Activated T-helper 1 cell treated with anti-CD3 and anti-CD28 coated beads, Interleukin-2, amount 50 U/mL, for 16 hours (primary cell): ENCODE measurements around the gene MNAT1.
"Not testable (repeated sequence)": the region's sequence is repeated elsewhere in the genome, so short reads cannot be mapped to it uniquely, and the experiment has no call there.

Source experiments
- DNase-seq, 2 donors: peaks; one replicate each; pipeline ENCODE4 v3.0.0-alpha.2; 2020; ENCODE audit warnings: low read depth in 1 of 2, low spot score in 1 of 2

Gene MNAT1

DNA sequence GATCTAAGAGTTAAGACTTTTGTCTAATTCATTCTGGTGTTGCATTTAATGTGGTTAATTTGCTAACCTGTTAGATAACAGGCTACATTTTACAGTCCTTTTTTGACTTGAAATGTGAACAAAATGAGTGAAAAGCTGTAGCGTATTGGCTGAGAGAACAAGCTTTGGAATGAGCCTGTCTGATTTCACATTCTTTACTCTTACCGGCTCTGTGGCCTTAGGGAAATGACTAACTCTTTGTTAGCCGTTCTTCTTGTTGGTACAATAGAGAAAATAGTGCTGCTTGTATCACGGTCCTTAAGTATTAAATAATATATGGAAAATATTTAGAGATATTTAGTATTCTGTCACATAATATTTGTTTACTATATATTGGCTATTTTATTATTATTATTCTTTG, 1.9 kb downstream of the MNAT1 start:
- no peak for DNase-seq

GRCh38 chr14:60738843-60739508, 4.4 kb downstream of the MNAT1 start:
- DNase-seq: no peak

DNA sequence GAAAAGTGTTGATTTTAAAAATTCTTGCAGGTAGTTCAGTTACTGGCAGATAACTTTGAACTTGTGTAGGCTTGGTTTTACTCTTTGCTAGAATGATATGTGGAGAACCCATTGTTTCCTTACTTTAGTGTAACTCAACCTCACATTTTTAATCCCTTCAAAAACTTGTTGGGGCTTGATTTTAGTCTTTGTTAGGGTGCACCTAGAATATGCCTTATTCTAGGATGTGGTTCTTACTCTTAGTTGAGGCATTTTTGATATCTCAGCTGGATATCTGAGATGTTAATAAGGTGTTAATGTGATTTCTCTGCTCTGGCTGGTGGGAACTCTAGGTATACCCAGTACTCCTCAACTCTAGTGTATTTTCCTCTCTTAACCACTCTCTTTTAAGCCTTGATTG, 10.0 kb downstream of the MNAT1 start:
- DNase-seq: no peak

DNA sequence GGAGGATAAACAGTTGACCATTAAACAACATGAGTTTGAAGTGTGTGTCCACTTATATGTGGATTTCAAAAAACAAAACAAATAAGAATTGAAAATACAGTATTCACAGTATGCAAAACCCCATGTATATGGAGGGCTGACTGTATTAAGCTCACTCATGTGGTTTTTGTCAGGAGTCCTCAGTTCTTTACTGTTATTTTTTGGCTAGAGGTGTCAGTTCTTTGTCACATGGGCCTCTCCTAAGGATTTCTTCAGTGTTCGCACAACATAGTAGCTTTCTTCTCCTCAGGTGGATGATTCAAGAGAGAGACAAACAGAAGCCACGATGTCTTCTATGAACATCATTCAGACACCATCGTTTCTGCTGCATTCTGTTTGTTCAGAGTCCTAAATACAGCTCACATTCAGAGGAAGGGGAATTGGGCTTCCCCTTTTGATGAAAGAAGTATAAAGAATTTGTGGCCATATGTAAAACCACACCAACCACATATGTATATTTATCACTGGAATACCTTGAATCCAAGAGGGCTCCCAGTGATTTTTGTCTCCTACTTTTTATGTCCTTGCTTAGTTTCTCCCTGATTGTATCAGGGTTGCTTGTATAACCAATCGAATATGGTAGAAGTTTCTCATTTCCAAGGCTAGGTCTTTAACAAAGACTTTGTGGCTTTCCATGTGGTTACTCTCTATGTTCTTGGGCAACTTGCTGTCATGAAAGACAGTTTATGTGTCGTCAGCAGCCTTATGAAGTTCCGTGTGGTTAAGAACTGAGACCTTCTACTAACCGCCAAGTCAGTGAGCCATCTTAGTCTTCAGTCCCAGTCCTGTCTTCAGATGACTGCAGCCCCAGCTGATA, 18.9 kb downstream of the MNAT1 start:
- peak in 1 of 2 donors; percentile 5 for DNase-seq

- DNase-seq: no peak
These were observed 22.3 kb downstream of the MNAT1 start for GRCh38 chr14:60756847-60757246.

DNA sequence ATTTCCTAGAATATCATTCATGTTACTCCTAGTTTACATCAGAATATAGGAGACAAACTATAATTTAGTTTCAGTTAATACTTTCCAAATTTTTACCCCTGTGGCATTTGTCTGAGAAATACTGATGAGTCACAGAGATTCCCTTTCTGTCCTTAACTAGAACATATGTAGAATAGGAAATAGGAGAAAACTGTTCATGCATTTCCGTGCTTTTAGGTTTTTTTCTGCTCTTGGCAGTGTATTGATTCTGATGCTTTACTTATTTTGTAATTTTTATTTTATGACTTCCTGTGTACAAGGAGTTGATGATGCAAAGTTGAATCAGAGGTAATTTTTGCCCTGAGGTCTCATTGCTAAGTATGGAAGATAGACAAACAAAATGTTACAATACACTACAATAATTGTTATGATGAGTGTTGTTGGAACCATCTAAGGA, 23.0 kb downstream of the MNAT1 start:
- DNase-seq: no peak

DNA sequence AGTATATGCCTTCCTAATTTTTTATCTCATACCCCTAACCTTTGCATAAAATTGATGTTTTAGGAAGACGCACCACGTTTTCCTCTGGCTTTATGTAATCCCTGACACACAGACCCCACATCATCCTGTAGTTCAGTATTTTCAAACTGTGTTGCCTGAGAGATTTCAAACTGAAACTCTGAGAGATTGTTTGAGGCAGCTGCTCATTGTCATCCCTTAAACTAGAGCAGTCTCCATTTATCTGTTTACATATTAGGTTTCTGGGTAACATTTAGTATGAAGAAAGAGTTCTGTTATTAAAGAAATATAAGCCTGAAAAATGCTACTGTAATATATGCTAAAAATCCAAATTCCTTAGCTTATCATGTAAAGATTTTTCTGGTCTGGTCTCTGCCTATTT, 24.3 kb downstream of the MNAT1 start:
- DNase-seq: no peak

DNA sequence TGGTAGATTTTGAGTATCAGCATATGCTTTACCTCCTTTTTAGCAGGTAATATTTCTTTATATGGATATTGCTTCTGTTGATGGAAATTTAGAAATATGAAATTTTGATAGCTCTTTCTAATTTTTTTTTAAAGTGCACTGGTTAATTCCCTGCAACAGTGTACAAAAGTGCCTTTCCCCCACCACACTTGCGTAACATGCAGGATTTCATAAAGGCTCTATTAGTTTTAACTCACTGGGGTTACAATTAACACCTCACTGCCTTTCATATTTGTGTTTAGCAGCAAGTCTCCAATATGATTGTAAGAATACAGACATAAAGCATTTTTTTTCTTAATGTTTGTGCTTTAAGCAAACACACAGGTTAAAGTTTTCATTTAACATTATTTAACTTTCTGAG, 25.6 kb downstream of the MNAT1 start:
- DNase-seq: no peak

DNA sequence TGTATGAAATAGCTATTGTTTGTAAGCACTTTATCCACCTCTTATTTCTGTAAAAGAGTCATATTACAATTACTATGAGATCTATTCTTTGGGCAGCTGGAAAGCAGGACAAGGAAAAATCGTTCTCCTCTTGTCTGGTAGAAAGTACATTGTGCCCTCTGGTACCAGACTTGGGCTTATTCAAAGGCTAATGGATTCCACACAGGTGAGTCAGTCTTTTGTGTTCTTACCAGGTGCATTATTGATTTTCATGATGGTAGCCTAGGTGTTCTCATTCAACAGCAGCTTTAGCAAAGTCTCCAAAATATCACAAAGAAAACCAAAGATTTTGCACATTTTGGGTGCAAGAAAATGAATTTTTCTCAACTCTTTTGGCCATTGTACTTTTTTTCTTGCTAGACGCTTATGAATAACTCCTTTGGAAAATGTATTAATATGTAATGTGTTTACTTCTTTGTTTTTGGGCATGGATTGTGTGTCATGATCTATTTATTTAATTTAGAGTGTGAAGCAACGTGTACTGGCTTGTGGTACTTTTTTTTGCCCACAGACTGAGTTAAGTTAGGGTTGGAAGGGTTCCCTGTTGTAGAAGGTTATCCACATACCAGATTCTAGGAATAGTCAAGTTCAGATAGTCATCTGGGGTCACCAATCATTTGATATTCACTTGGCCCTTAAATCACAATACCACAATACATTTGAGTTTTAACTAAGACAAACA, 26.2 kb downstream of the MNAT1 start:
- no peak for DNase-seq

DNA sequence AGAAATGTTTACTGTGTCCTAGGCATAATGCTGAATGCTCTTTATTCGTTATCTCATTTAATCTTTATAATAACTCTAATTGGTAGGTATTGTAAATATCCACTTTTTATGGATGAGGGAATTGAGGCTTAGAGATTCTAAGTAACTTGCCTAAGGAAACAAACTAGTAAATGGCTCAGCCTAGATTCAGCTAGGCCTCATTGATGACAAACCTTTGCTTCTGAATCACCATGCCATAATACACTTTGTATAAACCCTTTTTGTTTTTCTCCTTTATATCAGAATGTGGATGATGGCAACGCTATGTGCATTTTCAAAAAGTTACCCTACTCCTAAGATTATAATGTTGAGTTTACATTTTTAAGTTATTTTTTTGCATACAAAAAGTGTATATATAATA, 34.0 kb downstream of the MNAT1 start:
- DNase-seq: no peak

- DNase-seq: no peak
These were observed 36.6 kb downstream of the MNAT1 start for GRCh38 chr14:60771117-60771516.

- no peak for DNase-seq
These were observed 39.0 kb downstream of the MNAT1 start for GRCh38 chr14:60773558-60773957.

GRCh38 chr14:60775296-60775695, 40.7 kb downstream of the MNAT1 start:
- DNase-seq: no peak

DNA sequence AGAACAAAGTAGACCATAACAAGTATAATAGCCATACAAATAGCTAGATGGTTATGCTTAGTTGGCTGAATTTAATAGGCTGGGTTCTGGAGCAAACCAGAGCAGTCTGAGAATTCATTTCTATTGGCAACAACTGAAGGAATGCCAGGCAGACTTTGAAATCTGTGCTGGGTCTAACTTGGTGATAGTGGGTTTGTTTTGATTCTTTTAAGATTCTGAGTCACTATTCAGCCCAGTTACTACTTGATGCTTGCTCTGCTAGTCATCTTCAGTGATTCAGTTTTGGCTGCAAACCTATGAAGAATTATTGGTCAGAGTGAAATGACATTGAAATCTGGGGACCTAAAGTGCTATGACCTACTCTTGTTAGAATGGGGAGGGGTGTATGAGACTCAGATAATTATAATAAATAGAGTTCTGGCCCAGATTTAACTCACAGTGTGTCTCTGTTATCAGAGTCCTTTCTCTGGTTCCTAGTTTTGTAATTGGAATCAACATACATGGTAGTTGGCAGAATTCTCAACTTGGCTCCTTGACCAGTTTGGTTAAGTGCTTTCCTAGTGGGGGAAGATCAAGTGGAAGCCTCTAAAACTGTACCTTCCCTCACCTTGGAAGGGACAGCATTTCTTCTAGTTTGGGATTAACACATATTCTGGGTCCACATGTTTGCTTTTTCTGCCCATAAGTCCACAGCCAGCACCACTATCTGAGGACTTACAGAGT, 43.5 kb downstream of the MNAT1 start:
- no peak for DNase-seq

- DNase-seq: not testable (repeated sequence)
These were observed 45.4 kb downstream of the MNAT1 start for GRCh38 chr14:60779745-60780514.

- not testable (repeated sequence) for DNase-seq
These were observed 46.0 kb downstream of the MNAT1 start for GRCh38 chr14:60780558-60780957.

DNA sequence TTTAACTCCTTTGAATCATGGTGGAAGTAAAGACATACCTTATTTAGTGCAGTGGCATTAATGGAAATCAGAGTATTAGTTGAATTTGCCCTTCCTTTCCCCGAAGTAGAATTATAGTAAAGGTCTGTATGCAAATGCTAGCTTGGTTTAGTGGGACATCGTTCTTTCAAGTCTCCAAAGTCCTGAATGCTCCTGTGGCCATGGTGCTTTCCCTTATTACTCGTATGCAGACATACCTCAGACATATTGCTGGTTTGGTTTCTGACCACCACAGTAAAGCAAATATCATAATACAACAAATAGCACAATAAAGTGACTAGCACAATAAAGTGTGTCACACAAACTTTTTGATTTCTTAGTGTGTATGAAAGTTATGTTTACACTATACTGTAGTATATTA, 52.3 kb downstream of the MNAT1 start:
- no peak for DNase-seq

DNA sequence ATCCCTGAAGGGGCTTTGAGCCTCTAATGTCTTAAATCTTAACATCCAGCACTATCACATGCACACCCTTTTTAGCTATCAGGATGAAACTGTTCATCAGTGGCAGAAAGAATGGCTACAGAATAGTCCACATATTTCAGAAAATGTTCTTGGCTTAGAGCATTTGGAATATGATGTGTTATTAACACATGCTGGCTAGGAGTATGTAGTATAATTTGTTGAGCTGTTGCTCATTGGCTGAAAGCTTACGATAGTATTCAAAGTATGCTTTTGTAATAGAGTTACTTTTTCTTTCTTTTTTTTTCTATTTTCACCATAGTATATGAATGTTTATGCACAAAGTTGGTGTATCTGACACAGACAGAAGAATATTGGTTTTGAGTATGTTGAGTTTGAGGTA, 55.1 kb downstream of the MNAT1 start:
- no peak for DNase-seq

DNA sequence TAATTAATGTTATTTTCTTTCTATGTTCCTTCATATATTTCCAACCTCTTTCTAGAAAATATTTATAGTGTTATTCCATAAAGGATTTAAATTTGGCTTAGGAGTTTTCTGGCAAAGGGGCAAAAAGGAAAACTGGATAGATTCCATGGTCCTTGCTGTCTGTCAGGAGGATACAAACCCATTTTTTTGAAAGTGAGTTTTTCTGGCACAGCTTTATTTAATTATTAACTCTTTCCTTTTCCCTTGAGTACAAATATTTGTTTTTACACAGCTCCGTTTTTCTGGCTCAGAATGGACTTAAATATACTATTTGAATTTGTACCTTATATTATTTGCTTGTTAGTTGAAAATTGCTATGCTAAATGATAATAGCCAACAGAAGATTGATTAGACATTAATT, 56.3 kb downstream of the MNAT1 start:
- no peak for DNase-seq

GRCh38 chr14:60796434-60796833, 61.9 kb downstream of the MNAT1 start:
- DNase-seq: no peak

DNA sequence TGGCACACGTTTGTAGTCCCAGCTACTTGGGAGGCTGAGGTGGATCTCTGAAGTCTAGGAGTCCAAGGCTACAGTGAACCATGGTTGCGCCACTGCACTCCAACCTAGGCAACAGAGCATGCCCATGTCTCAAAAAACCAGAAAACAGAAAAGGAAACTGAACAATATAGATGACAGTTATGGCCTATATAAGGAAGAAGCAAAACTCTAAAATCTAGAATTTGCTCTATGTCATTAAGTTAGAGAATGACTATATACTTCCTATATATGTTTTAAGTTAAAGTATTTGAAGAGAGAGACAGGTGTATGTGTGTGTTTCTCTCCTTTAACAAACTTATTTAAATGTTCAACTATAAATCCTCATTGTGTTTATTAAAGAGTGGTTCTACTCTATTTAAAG, 65.8 kb downstream of the MNAT1 start:
- DNase-seq: no peak
